ENCODE data around the gene GPX8. TPM values are rescaled to one million over a fixed set of nuclear protein-coding genes. Genes with fewer than 3 reads are reported as not detected.

GPX8 gene
- total and polyA plus RNA-seq, 9 of the 15 experiments (the other 6 are each of a cell fraction or from before 2014, with no cell fraction given): 0.62 to 1.8 (median 1.2) TPM

DNA sequence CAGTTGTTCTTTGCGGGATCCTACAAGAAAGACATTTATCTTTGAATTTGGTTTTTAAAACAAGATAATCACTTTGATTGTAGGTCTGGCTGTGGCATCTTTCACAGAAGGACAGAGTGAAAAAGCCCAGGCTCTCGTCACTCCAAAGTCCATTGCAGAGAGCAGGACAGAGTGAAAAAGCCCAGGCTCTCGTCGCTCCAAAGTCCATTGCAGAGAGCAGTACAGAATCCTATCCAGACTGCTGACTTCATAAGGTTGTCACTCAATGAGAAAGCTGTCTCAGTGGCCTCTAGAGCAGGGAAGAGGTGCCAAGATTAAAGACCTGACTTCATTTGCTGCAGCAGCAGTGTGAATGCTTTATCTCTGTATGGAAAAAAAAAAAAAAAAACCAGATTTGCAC, 16.3 kb upstream of the GPX8 start:
- in situ Hi-C loops (cut with MboI): no loop called here
- no peak overlapping the region for H3K4me3 ChIP-seq
- H4K20me1 ChIP-seq (replicated peaks; ENCODE audit: control insufficient read depth, insufficient read depth, low read length): no peaks in the 10 kb centered on the region
- CTCF ChIA-PET (ENCODE audit: low intra/inter-chr PET ratio): no interaction called here
- TF ChIP-seq CTCF (IDR thresholded peaks at IDR 0.05 in 2 of 3, conservative IDR thresholded peaks at IDR 0.05 in 1 of 3; ENCODE audit: insufficient read depth in 2 of 3, low read depth in 1 of 3, low read length in 3 of 3) (no peak), ETV5 (CRISPR knock-in tag; IDR thresholded peaks at IDR 0.05; ENCODE audit: low read depth) (no peak), POLR2G (IDR thresholded peaks at IDR 0.05; ENCODE audit: low read depth, low read length) (no peak), KDM1A (IDR thresholded peaks at IDR 0.05) (no peak)
- TF ChIP-seq, protein P1, sequence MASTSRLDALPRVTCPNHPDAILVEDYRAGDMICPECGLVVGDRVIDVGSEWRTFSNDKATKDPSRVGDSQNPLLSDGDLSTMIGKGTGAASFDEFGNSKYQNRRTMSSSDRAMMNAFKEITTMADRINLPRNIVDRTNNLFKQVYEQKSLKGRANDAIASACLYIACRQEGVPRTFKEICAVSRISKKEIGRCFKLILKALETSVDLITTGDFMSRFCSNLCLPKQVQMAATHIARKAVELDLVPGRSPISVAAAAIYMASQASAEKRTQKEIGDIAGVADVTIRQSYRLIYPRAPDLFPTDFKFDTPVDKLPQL (IDR thresholded peaks at IDR 0.05; ENCODE audit: extremely low read depth, insufficient read length): no peak
- no peak overlapping the region for H2AFZ ChIP-seq (ENCODE audit: low read depth, low read length)
- ATAC-seq (no peak), DNase-seq (ENCODE audit: extremely low read depth in 1 of 4, low spot score in 3 of 4) (no peak), FAIRE-seq (no peak)
- no peak overlapping the region for H3K27ac ChIP-seq (ENCODE audit: extremely low read depth, low read depth, low read length)
- no peaks in the 10 kb centered on the region for H3K79me2 ChIP-seq (ENCODE audit: control insufficient read depth, insufficient read depth, low read length)
- POLR2A ChIA-PET: interaction anchor here (0.6 kb wide), 1 partner anchor 19 kb away, joined by 3 read pairs; no protein-coding TSS in a partner anchor
- no peaks in the 10 kb centered on the region for H3K9me1 ChIP-seq (ENCODE audit: control insufficient read depth, insufficient read depth, low read length)
- no peaks in the 10 kb centered on the region for H3K9me3 ChIP-seq (replicated peaks; ENCODE audit: control insufficient read depth, insufficient read depth, low read depth, low read length)
- no peak overlapping the region for H3K4me2 ChIP-seq (ENCODE audit: insufficient read depth, low read length)
- H3K9ac ChIP-seq (ENCODE audit: insufficient read depth in 1 of 2, low read depth in 2 of 2, low read length in 2 of 2): no peak overlapping the region
- 0% methylated on average over 4 of the region's 4 CpGs for WGBS (ENCODE audit: insufficient coverage, low coverage, missing lambda C conversion rate)
- no peaks in the 10 kb centered on the region for H3K36me3 ChIP-seq (ENCODE audit: control insufficient read depth, insufficient read depth, low read length)
- BruUV-seq (replicated peaks): no TSS peak
- peaks cover under 1 to 4% of the 10 kb centered on the region in 2 experiments; a peak in 2 of 5 replicates for H3K27me3 ChIP-seq (ENCODE audit: control insufficient read depth in 2 of 2, insufficient read depth in 2 of 2, low read length in 2 of 2)
- intact Hi-C loops (cut with micrococcal nuclease): no loop called here
- H3K4me1 ChIP-seq (replicated peaks in 1 of 2; ENCODE audit: control insufficient read depth in 2 of 2, insufficient read depth in 2 of 2, low read length in 2 of 2): no peaks in the 10 kb centered on the region
